ENCODE results near the gene SLC26A11. TPM values are rescaled to one million over a fixed set of nuclear protein-coding genes. Genes with fewer than 3 reads are reported as not detected.

Gene SLC26A11
- total RNA-seq, 4 donors from 2014 or later = 2.6 to 3.3 (median 3.1) TPM

DNA sequence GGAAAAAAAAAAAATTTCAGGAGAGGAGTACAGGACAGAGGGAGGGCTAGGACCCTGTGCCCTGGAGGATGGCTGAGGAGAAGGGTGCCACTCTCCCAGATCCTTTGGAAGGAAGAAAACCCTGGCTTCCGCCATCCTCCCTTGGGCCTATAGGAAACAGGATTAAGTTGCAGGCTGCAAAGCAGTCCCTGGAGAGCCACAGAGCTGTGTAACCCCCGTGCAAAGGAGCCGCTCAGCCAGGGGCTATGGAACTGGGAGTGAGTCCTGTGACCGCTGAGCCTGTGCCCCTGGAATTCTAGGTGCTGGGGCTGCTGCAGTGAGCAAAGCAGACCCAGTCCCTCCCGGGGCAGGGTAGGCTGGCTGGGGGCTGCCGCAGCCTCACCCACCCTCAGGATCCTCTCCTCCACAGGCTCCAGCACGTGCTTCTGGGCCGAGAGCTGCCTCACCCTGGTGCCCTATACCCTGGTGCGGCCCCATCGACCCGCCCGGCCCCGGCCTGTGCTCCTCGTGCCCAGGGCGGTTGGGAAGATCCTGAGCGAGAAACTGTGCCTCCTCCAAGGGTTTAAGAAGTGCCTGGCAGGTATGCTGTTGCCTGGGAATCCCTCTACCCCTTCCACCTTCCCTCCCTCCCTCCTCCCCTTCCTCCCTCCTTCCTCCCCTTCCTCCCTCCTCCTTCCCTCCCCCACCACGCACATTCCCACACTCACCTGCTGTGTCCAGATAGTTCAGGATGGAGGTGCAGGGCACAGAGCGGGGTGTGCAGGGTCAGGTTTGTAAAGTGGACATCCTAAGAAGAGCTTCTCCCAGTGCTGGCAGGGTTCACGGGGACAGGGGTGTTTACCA, 15.4 kb upstream of the SLC26A11 start:
- no peak overlapping the region for H3K27ac ChIP-seq
- no peaks in the 10 kb centered on the region for H3K4me1 ChIP-seq
- no peak overlapping the region for H3K4me3 ChIP-seq
- TF ChIP-seq, protein P1, sequence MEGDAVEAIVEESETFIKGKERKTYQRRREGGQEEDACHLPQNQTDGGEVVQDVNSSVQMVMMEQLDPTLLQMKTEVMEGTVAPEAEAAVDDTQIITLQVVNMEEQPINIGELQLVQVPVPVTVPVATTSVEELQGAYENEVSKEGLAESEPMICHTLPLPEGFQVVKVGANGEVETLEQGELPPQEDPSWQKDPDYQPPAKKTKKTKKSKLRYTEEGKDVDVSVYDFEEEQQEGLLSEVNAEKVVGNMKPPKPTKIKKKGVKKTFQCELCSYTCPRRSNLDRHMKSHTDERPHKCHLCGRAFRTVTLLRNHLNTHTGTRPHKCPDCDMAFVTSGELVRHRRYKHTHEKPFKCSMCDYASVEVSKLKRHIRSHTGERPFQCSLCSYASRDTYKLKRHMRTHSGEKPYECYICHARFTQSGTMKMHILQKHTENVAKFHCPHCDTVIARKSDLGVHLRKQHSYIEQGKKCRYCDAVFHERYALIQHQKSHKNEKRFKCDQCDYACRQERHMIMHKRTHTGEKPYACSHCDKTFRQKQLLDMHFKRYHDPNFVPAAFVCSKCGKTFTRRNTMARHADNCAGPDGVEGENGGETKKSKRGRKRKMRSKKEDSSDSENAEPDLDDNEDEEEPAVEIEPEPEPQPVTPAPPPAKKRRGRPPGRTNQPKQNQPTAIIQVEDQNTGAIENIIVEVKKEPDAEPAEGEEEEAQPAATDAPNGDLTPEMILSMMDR (IDR thresholded peaks at IDR 0.05 in 4 of 5, conservative IDR thresholded peaks at IDR 0.05 in 1 of 5) = no peak
- no peak for TF ChIP-seq POLR2A (IDR thresholded peaks at IDR 0.05)
- no peak for ATAC-seq
- H3K9me3 ChIP-seq = no peaks in the 10 kb centered on the region
- in situ Hi-C loops (cut with MboI; ENCODE audit: low sequenced_read_pairs in 4 of 4) = no loop called here
- DNase-seq = no peak
- H3K27me3 ChIP-seq = no peaks in the 10 kb centered on the region
- intact Hi-C loops (cut with DNase I; ENCODE audit: low total_unique reads) = no loop called here
- H3K36me3 ChIP-seq = peaks cover 0 to 10% of the 10 kb centered on the region in 2 donors

DNA sequence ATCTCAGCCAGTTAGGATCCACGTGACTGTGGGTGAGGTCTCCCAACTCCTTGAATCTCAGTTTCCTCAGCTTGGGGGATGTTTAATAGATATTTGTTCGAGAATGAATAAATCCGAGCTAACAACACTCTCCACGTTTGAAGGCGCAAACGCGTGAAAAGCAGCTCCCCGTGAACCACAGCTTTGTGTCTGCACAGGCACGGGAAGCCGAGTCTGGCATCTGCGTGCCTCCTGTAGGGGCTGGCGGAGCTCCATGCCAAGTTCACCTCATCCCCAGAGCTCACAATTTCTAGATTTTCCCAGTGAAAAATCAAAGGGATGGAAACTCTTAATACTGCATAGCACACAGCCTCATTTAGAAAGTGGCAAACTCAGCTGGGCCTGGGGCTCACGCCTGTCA, 14.4 kb upstream of the SLC26A11 start:
- intact Hi-C loops (cut with DNase I; ENCODE audit: low total_unique reads) = no loop called here
- no peak for ATAC-seq
- no peaks in the 10 kb centered on the region for H3K4me1 ChIP-seq
- TF ChIP-seq POLR2A (IDR thresholded peaks at IDR 0.05) = no peak
- TF ChIP-seq, protein P1 (IDR thresholded peaks at IDR 0.05 in 4 of 5, conservative IDR thresholded peaks at IDR 0.05 in 1 of 5) = no peak
- H3K27ac ChIP-seq = no peak overlapping the region
- no peak for DNase-seq
- peaks cover 0 to 20% of the 10 kb centered on the region in 2 donors for H3K36me3 ChIP-seq
- no peaks in the 10 kb centered on the region for H3K27me3 ChIP-seq
- in situ Hi-C loops (cut with MboI; ENCODE audit: low sequenced_read_pairs in 4 of 4) = no loop called here
- H3K4me3 ChIP-seq = no peak overlapping the region
- no peaks in the 10 kb centered on the region for H3K9me3 ChIP-seq

DNA sequence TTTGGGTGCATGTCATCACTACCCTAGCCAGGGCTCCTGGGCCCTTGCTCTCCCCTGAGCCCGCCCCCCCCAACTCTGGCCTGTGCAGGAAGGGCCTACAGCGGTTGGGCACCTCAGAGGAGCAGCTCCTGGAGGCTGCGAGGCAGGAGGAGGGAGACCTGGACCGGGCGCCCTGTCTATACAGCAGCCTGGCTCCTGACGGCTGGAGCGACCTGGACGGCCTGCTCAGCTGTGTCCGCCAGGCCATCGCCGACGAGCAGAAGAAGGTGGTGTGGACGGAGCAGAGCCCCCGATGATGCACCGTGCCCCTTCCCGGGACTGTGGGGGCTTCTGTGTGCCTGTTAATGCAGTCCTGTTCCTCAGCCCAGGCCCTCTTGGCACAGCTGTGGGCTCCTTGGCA, 12.2 kb upstream of the SLC26A11 start:
- Histone ChIP-seq H3K36me3 (peaks cover 0 to 34% of the 10 kb centered on the region in 2 donors), H3K27ac (no peak overlapping the region), H3K9me3 (no peaks in the 10 kb centered on the region), H3K27me3 (no peaks in the 10 kb centered on the region), H3K4me1 (no peaks in the 10 kb centered on the region), H3K4me3 (no peak overlapping the region)
- intact Hi-C loops (cut with DNase I; ENCODE audit: low total_unique reads) (no loop called here), in situ Hi-C loops (cut with MboI; ENCODE audit: low sequenced_read_pairs in 4 of 4) (no loop called here)
- ATAC-seq (no peak), DNase-seq (no peak)
- TF ChIP-seq, protein P1 (IDR thresholded peaks at IDR 0.05 in 4 of 5, conservative IDR thresholded peaks at IDR 0.05 in 1 of 5) = no peak
- no peak for TF ChIP-seq POLR2A (IDR thresholded peaks at IDR 0.05)

DNA sequence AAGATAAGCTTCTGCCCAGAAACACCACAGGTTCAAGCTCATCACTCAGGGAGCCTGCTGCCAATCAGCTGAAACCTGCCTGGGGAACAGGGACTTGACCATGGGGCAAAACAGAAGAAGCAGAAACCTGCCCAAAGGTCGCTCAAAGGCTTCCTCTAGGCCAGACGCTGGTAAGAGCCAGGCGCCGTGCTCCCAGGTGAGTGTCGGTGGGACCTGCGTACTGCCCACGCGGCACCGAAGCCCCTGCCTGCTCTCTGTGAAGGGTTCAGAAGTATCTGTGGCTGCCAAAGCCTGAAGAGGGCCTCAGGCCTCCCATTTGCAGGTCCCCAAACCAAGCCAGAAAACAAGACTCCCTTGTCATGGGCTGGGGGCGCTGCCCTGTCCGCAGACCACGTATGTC, 10.5 kb upstream of the SLC26A11 start:
- intact Hi-C loops (cut with DNase I; ENCODE audit: low total_unique reads) (no loop called here), in situ Hi-C loops (cut with MboI; ENCODE audit: low sequenced_read_pairs in 4 of 4) (no loop called here)
- no peak for ATAC-seq
- TF ChIP-seq, protein P1 (IDR thresholded peaks at IDR 0.05 in 4 of 5, conservative IDR thresholded peaks at IDR 0.05 in 1 of 5) = no peak
- TF ChIP-seq POLR2A (IDR thresholded peaks at IDR 0.05) = no peak
- Histone ChIP-seq H3K4me1 (no peaks in the 10 kb centered on the region), H3K4me3 (no peak overlapping the region), H3K27me3 (no peaks in the 10 kb centered on the region), H3K36me3 (peaks cover 0 to 34% of the 10 kb centered on the region in 2 donors), H3K27ac (no peak overlapping the region), H3K9me3 (no peaks in the 10 kb centered on the region)
- DNase-seq = no peak

Measured in gastrocnemius medialis (tissue), 4 donors.